Uterus (tissue), 2 donors: ENCODE data around the gene DRG2.

Experiments
- CTCF ChIP-seq, 4 experiments: fragments of 200-600 bp in 2 of 4; fragments of 450-650 bp in 2 of 4; sonication (generic) in 2 of 4; IDR thresholded peaks; one replicate each; pipeline ENCODE4 v1.5.1; 2016 to 2019; ENCODE audit warnings: antibody characterized with exemption in 4 of 4, mild to moderate bottlenecking in 2 of 4, moderate library complexity in 1 of 4
- POLR2A ChIP-seq, 2 donors: fragments of 450-650 bp; IDR thresholded peaks; one replicate each; pipeline ENCODE4 v1.6.1; 2016; ENCODE audit warnings: antibody characterized with exemption in 2 of 2, mild to moderate bottlenecking in 1 of 2, moderate library complexity in 1 of 2

- TF ChIP-seq CTCF (IDR thresholded peaks at IDR 0.05) (no peak), POLR2A (IDR thresholded peaks at IDR 0.05) (no peak)
Measured at GRCh38 chr17:18042983-18043382, 44.8 kb upstream of the DRG2 start.
